Iris pigment epithelial cell (primary cell): ENCODE results near the gene NAA16.
A peak's percentile ranks its signal among the peaks of the same experiment; 100 is the strongest.
"Not testable (repeated sequence)": the region's sequence is repeated elsewhere in the genome, so short reads cannot be mapped to it uniquely, and the experiment has no call there.

Experiments used
- DNase-seq: peaks from one replicate; pipeline ENCODE4 v3.0.0-alpha.2; 2011; ENCODE audit warnings: low read depth

NAA16 gene

DNA sequence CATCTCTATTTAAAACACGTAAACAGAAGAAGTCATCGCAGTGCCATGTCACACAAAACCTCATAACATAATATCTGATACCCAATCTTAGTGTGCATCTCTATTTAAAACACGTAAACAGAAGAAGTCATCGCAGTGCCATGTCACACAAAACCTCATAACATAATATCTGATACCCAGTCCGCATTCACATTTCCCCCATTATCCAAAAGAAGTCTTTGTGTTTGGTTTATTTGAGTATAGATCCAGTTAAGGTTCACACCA lies 45.2 kb downstream of the NAA16 start:
- not testable (repeated sequence) for DNase-seq

GRCh38 chr13:41356786-41357185 lies 45.7 kb downstream of the NAA16 start:
- peak; percentile 57 for DNase-seq

GRCh38 chr13:41361491-41361890 lies 50.4 kb downstream of the NAA16 start:
- peak; percentile 73 for DNase-seq

DNA sequence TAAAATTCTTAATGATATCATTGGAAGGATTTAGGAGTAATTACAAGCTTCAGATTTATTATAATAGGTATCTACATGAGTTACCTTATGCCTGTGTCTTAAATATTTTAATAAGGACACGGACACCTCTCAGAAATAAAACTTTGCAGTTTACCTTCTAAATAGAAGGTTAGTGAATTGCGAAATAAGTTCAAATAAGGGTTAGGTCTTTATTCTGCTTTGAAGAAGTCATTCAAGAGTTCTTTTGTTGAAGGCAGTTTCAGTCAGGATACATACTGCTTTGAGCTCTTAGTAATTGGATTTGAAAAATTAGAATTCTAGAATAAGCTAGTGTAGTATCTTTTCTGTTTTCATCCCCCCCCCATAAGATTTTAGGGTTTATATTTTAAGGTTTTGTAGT lies 53.0 kb downstream of the NAA16 start:
- peak; percentile 12 for DNase-seq

DNA sequence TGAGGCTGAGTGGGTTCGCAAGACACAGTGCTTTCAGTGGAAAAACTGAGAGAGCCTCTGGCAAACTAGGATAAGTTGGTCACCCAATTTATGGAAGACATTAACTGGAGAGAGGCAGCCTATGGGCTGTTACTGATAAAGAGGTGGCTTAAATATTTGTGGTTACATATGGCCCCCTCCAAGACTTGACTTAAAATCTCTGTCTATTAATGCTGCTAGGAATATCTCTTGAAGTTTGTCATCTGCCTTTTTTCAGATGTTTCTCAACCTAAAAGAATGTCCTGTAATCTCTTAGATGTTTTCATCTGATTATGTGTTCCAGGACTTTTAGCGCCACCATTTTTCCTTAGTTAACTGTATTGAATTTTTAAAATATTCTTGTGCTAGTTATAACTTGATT lies 54.6 kb downstream of the NAA16 start:
- DNase-seq, result peak; percentile 83

DNA sequence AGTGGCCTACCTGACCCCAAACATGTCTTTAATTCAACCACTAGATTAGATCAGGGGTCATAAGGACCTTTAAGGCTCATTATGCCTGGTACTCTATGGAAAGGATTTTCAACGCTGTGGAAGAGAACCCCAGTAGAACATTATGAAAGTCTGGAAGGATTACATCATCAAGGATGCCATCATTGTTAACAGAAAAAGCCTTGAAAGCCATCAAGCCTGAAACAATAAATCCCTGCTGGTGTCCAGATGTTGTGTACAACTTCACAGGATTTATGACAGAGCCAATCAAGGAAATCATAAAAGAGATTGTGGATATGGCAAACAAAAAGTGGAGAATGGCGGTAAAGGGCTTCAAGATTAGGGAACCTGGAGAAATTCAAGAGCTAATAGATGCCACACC lies 59.7 kb downstream of the NAA16 start:
- no peak for DNase-seq

DNA sequence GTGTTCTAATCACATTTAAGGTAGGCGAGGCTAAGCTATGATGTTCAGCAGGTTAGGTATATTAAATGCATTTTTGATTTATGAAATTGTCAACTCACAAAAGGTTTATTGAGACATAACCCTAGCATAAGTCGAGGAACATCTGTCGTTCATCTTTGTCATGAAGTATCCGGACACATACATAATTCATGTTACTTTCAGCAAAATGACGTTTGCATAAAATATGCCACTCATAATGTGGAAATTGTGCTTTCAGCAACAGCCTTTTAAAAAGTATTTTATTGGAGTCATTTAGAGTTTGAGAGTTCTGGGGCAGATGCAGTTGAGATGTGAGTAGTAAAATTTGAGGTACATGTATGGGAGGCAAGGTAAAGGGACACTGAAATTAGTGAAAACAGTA lies 66.4 kb downstream of the NAA16 start:
- no peak for DNase-seq

DNA sequence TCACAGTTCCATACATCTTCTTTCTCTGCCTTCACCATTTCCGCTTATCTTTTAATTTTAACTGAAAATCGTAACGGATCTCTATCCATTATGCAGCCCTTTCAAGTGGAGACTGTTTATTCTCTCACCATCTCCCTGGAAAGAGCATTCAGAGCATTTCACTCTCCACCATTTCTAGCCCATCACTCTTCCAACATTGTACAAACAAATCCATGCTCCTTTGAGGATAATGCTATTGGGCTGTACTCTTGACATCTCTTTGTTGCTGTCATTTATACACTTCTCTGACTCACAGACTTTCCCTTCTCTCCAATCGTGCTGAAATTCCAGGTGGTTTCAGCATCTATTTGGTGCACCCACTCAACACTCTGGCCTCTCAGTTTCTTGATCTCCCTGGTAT lies 71.4 kb downstream of the NAA16 start:
- DNase-seq, result no peak

GRCh38 chr13:41383386-41383785 lies 72.3 kb downstream of the NAA16 start:
- DNase-seq, result peak; percentile 28

DNA sequence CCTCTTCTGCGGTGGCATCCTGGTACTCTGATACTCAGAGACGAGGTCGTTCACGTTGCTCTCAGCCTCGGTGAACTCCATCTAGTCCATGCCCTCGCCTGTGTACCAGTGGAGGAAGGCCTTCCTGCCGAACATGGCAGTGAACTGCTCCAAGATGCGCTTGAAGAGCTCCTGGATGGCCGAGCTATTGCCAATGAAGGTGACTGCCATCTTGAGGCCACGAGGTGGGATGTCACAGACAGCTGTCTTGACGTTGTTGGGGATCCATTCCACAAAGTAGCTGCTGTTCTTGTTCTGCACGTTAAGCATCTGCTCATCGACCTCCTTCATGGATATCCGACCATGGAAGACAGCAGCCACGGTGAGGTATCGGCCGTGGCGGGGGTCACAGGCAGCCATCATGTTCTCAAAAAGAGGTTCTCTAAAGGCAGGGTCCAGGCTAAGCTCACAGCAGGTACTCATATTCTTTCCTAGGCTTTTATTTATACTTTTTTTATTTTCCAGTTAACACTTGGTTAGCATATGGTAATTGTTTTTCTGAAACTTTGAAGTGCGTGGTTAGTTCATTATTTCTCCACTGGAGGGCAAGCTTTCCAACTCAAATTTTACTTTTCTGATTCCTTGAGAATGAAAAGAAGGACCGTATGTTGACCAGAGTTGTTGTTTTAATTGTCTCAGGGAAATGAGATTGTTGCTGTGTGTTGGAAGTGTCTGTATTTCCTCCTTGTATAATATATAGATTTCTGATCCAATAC lies 73.9 kb downstream of the NAA16 start:
- peak; percentile 30 for DNase-seq

DNA sequence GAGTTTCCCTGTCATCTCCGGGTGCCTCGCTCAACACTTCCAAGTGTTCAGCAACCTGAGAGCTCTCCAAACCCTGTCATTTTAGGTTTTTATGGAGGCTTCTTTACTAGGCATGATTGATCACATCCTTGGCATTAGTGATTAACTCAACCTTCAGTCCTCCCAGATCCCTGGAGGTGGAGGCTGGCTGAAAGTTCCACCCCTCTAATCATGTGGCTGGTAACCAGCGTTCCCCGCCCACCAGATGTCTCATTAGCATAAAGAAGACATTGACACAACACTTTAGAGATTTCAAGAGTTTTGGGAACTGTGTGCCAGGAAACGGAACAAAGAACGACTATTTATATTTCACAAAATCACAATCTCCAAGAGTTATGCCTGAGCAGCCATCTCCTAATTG lies 75.1 kb downstream of the NAA16 start:
- no peak for DNase-seq

DNA sequence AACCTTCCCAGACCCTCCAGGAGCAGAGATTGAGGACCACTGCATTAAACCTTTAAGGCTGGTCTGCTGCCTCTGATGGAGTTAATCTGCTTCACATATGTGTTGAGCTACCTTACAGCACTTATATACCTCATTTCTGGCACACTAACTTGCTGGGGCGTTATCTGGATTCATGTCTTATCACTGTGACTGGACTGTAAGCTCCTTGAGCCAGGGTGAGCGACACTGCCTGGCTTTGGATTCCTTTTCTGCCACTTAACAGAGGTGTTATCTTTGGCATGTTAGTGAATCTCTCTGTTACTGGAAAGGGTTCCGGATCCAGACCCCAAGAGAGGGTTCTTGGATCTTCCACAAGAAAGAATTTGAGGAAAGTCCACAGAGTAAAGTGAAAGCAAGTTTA lies 76.5 kb downstream of the NAA16 start:
- no peak for DNase-seq

- no peak for DNase-seq
These were observed 77.2 kb downstream of the NAA16 start for GRCh38 chr13:41388143-41388881.

DNA sequence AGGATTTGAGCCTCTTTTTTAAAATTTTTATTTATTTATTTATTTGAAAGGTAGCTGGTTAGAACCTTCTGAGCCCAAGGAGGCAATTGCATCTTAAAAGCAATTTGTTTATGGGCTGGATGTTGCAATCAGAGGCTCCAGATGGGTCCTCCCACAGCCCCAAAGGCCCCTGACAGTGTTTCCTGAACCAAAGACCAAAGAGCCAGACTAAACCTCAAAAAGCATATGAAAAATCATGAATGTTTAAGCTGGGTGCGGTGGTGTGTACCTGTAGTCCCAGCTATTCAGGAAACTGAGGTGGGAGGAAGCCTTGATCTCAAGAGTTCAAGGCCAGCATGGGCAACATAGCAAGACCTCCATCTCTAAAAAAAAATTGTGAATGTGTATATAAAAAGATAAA lies 78.5 kb downstream of the NAA16 start:
- DNase-seq, result no peak

DNA sequence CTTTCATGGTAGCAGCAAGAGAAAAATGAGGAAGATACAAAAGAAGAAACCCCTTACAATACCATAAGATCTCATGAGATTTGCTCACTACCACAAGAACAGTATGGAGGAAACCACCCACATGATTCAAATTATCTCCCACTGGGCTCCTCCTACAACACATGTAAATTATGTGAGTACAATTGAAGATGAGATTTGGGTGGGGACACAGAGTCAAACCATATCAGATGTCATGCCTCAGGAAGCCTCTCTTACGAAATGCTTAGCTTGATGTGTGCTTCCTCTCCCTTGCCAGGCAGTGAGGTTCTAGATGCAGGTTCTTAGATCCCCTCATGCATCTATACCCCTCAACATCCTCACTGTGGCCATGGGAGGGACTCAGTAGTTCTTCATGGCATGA lies 83.1 kb downstream of the NAA16 start:
- no peak for DNase-seq

GRCh38 chr13:41398494-41399170 lies 87.6 kb downstream of the NAA16 start:
- no peak for DNase-seq

GRCh38 chr13:41401366-41401765 lies 90.3 kb downstream of the NAA16 start:
- DNase-seq, result no peak

- no peak for DNase-seq
These were observed 91.8 kb downstream of the NAA16 start for GRCh38 chr13:41402691-41403511.

DNA sequence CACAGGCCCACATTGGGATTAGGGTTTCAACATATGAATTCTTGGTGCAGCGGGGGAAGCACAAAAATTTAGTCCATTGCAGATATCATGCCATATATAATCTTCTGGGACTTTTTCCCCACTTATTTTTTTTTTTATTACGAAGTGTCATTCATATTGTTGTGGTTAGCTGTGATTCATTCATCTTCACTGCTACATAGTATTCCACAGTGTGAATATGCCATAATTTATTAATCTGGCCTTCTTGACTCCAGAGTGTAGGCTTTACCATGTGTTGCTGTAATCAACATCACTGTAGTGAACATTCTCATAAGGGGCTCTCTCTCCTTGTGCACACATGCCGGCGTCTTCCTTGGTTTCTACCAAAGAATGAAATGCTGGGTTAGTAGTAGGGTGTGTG lies 92.9 kb downstream of the NAA16 start:
- DNase-seq, result no peak

- DNase-seq, result no peak
These were observed 94.3 kb downstream of the NAA16 start for GRCh38 chr13:41405367-41405766.

GRCh38 chr13:41407380-41407779 lies 96.3 kb downstream of the NAA16 start:
- peak; percentile 26 for DNase-seq

DNA sequence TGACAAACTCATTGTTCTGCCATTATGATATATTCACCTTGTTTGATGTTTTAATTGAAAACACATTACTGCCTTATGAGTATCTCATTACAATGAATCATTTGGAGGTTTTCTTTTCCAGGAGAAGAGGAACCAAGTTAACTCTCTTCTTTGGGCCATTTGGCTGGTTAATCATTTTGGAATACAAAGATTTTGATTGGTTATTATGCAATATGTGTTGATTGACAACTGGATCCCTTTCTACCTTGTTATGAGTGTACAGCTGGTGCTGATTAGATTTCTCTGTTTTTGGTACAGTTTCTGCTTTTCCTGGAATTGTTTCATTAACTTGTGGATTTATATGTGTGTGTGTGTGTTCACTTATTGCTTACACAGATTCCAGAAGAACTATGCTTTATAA lies 97.1 kb downstream of the NAA16 start:
- no peak for DNase-seq

DNA sequence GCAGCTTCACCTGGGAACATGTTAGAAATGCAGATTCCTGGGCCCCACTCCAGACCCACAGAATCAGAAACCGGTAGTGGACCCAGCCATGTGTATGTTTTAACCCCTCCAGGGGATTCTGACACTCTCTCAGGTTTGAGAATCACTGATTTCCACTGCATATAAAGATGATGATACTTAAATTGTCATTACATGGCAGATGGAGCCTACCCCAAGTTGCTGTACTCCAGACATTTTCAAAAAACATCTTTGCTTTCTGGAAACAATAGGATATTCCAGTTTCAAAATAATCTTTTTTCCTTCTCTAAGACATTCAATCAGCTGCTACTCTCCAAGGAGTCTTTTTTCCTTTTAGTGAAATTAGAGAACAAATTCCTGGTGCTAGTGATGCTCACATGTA lies 97.7 kb downstream of the NAA16 start:
- DNase-seq, result no peak
